ENCODE data around the gene ANKRD40. TPM values are rescaled to one million over a fixed set of nuclear protein-coding genes. Genes with fewer than 3 reads are reported as not detected.

ANKRD40 gene
- total and polyA plus RNA-seq, 10 of the 15 experiments (the other 5 are each of a cell fraction or from before 2014, with no cell fraction given): 5.9 to 21.7 (median 14.8) TPM

GRCh38 chr17:50707289-50708049, at the start of gene ANKRD40 (continued):
- TF ChIP-seq TCF3 (IDR thresholded peaks at IDR 0.05; ENCODE audit: borderline replicate concordance, insufficient read depth, low read depth, low read length): no peak
- TF ChIP-seq E2F8 (IDR thresholded peaks at IDR 0.05; ENCODE audit: low read depth, partially characterized antibody): no peak
- no peak for TF ChIP-seq SUPT20H (IDR thresholded peaks at IDR 0.05; ENCODE audit: borderline replicate concordance, control insufficient read depth, low read depth, low read length)
- TF ChIP-seq FOXM1 (IDR thresholded peaks at IDR 0.05; ENCODE audit: low read depth, low read length): no peak
- peak; percentile 21; the same call in 1 of the 2 replicates for TF ChIP-seq NBN (IDR thresholded peaks at IDR 0.05)
- TF ChIP-seq MTA3 (IDR thresholded peaks at IDR 0.05; ENCODE audit: borderline replicate concordance, low read length): 0 out of 2 replicates have a peak, but pooled peaks have one; percentile 11
- peak in 1 of 2 experiments; percentile 83; a peak in 2 of 4 replicates for TF ChIP-seq SRF (IDR thresholded peaks at IDR 0.05; ENCODE audit: low read depth in 2 of 2, low read length in 2 of 2)
- no peak for TF ChIP-seq CUX1 (IDR thresholded peaks at IDR 0.05; ENCODE audit: insufficient replicate concordance, low read depth, low read length)
- TF ChIP-seq HDAC2 (IDR thresholded peaks at IDR 0.05): no peak
- TF ChIP-seq CREB1 (IDR thresholded peaks at IDR 0.05; ENCODE audit: low read depth): peak; percentile 60; the same call in 1 of the 2 replicates
- TF ChIP-seq TCF7 (IDR thresholded peaks at IDR 0.05; ENCODE audit: borderline replicate concordance): no peak
- peak; percentile 91 for TF ChIP-seq ZBTB11 (CRISPR knock-in tag; IDR thresholded peaks at IDR 0.05)
- no peak for TF ChIP-seq HSF1 (IDR thresholded peaks at IDR 0.05; ENCODE audit: low read depth, low read length)
- TF ChIP-seq TARDBP (IDR thresholded peaks at IDR 0.05; ENCODE audit: borderline replicate concordance): no peak; the same call in none of the 2 replicates
- peak; percentile 79 for TF ChIP-seq NR2C1 (IDR thresholded peaks at IDR 0.05)
